HG02678 (cell line): ENCODE measurements around the gene ZNF606.
A peak's percentile ranks its signal among the peaks of the same experiment; 100 is the strongest.
"Not testable (repeated sequence)": the region's sequence is repeated elsewhere in the genome, so short reads cannot be mapped to it uniquely, and the experiment has no call there.

Experiments used
- ATAC-seq: cut with Tn5 transposase; IDR thresholded peaks from one replicate; pipeline ENCODE4 v1.9.1; 2021; ENCODE audit warnings: mild to moderate bottlenecking, moderate library complexity; ENCODE audit not compliant: unreplicated experiment

The ZNF606 gene

GRCh38 chr19:58010507-58010906, 7.9 kb upstream of the ZNF606 start:
- ATAC-seq = no peak

- peak; percentile 76 for ATAC-seq
Measured at GRCh38 chr19:58009666-58010301, 7.2 kb upstream of the ZNF606 start.

- ATAC-seq = no peak
Measured at GRCh38 chr19:58009301-58009665, 6.7 kb upstream of the ZNF606 start.

- not testable (repeated sequence) for ATAC-seq
Measured at GRCh38 chr19:58008877-58009276, 6.3 kb upstream of the ZNF606 start.

GRCh38 chr19:58007285-58007684, 4.7 kb upstream of the ZNF606 start:
- no peak for ATAC-seq

- ATAC-seq = no peak
Measured at GRCh38 chr19:58003174-58003828, 681 bp upstream of the ZNF606 start.

GRCh38 chr19:58001895-58002369, 688 bp downstream of the ZNF606 start:
- ATAC-seq = peak; percentile 6

GRCh38 chr19:58000677-58001076, 1.9 kb downstream of the ZNF606 start:
- no peak for ATAC-seq

GRCh38 chr19:57992841-57993240, 9.8 kb downstream of the ZNF606 start:
- ATAC-seq = no peak

GRCh38 chr19:57978586-57979289, 23.9 kb downstream of the ZNF606 start:
- ATAC-seq = no peak

GRCh38 chr19:57974434-57974833, 28.2 kb downstream of the ZNF606 start, which contains the start of gene C19orf18:
C19orf18 (minus strand) TSS chr19:57974534; CDS start chr19:57974432, 102 bp downstream.
- no peak for ATAC-seq

GRCh38 chr19:57964761-57965160, 37.9 kb downstream of the ZNF606 start:
- no peak for ATAC-seq

- no peak for ATAC-seq
Measured at GRCh38 chr19:57961785-57962184, 40.8 kb downstream of the ZNF606 start.

GRCh38 chr19:57954996-57955395, 47.6 kb downstream of the ZNF606 start:
- no peak for ATAC-seq

GRCh38 chr19:57949702-57950101, 52.9 kb downstream of the ZNF606 start:
- ATAC-seq = no peak

- ATAC-seq = no peak
Measured at GRCh38 chr19:57949296-57949695, 53.3 kb downstream of the ZNF606 start.

GRCh38 chr19:57947419-57948134, 55.0 kb downstream of the ZNF606 start, which contains the start of gene ZNF256:
ZNF256 (minus strand) TSS chr19:57947706; CDS start chr19:57947474, 232 bp downstream.
- ATAC-seq = peak; percentile 93

GRCh38 chr19:57947088-57947418, 55.6 kb downstream of the ZNF606 start:
- ATAC-seq = no peak

GRCh38 chr19:57946316-57946715, 56.3 kb downstream of the ZNF606 start:
- ATAC-seq = no peak

GRCh38 chr19:57941593-57941992, 61.0 kb downstream of the ZNF606 start:
- ATAC-seq = no peak

GRCh38 chr19:57935731-57936130, 66.9 kb downstream of the ZNF606 start:
- no peak for ATAC-seq
